ACC112 (cell line): ENCODE results near the gene XYLB.

Experiments
- H2AFZ ChIP-seq: fragments of 200-600 bp; sonication (generic); one replicate; pipeline ENCODE4 v1.6.0; 2017; ENCODE audit warnings: antibody characterized with exemption, low read length; ENCODE audit not compliant: unreplicated experiment
- H3K27ac ChIP-seq: fragments of 200-600 bp; sonication (generic); 2 replicates; pipeline ENCODE4 v1.5.1; 2014; ENCODE audit warnings: low read depth, mild to moderate bottlenecking, antibody characterized with exemption, low read length, moderate library complexity
- H3K27me3 ChIP-seq: fragments of 200-600 bp; sonication (generic); 2 replicates; pipeline ENCODE4 v1.6.1; 2014; ENCODE audit warnings: mild to moderate bottlenecking, antibody characterized with exemption, low read length, moderate library complexity, mixed read lengths; ENCODE audit not compliant: insufficient read depth
- H3K36me3 ChIP-seq: fragments of 200-600 bp; sonication (generic); 2 replicates; pipeline ENCODE4 v1.6.1; 2016; ENCODE audit warnings: mild to moderate bottlenecking, antibody characterized with exemption, low read length, moderate library complexity, mixed read lengths; ENCODE audit not compliant: insufficient read depth
- H3K4me1 ChIP-seq: fragments of 200-600 bp; sonication (generic); one replicate; pipeline ENCODE4 v1.6.1; 2016; ENCODE audit warnings: low read length, mixed read lengths; ENCODE audit not compliant: insufficient read depth, unreplicated experiment, control insufficient read depth
- H3K4me3 ChIP-seq: fragments of 200-600 bp; sonication (generic); 2 replicates; pipeline ENCODE4 v1.5.1; 2014; ENCODE audit warnings: mild to moderate bottlenecking, low read depth, low read length
- H3K79me2 ChIP-seq: fragments of 200-600 bp; sonication (generic); one replicate; pipeline ENCODE4 v1.6.0; 2016; ENCODE audit warnings: low read length; ENCODE audit not compliant: control insufficient read depth, unreplicated experiment, insufficient read depth

XYLB gene

GRCh38 chr3:38365469-38366062 is 19.0 kb downstream of the XYLB start:
- H3K79me2 ChIP-seq: no peaks in the 10 kb centered on the region
- H3K36me3 ChIP-seq: peaks cover 9% of the 10 kb centered on the region; the same call in 1 of the 2 replicates
- H3K27me3 ChIP-seq: no peaks in the 10 kb centered on the region
- H3K27ac ChIP-seq: no peak overlapping the region
- H3K4me1 ChIP-seq: no peaks in the 10 kb centered on the region
- H3K4me3 ChIP-seq: no peak overlapping the region
- no peak overlapping the region for H2AFZ ChIP-seq

GRCh38 chr3:38366082-38366481 is 19.5 kb downstream of the XYLB start:
- peaks cover 7% of the 10 kb centered on the region; the same call in 1 of the 2 replicates for H3K36me3 ChIP-seq
- H3K4me1 ChIP-seq: no peaks in the 10 kb centered on the region
- H3K79me2 ChIP-seq: no peaks in the 10 kb centered on the region

GRCh38 chr3:38367779-38368178 is 21.2 kb downstream of the XYLB start:
- H2AFZ ChIP-seq: no peak overlapping the region
- no peaks in the 10 kb centered on the region for H3K4me1 ChIP-seq
- no peak overlapping the region for H3K27ac ChIP-seq
- no peak overlapping the region for H3K4me3 ChIP-seq
- H3K36me3 ChIP-seq: peaks cover 3% of the 10 kb centered on the region; the same call in 1 of the 2 replicates
- H3K79me2 ChIP-seq: no peaks in the 10 kb centered on the region
- H3K27me3 ChIP-seq: no peaks in the 10 kb centered on the region

More at GRCh38 chr3:38366082-38366481, 19.5 kb downstream of the XYLB start:
- no peak overlapping the region for H3K27ac ChIP-seq
- no peak overlapping the region for H2AFZ ChIP-seq
- H3K27me3 ChIP-seq: no peaks in the 10 kb centered on the region
- H3K4me3 ChIP-seq: no peak overlapping the region

GRCh38 chr3:38368238-38368637 is 21.7 kb downstream of the XYLB start:
- H3K36me3 ChIP-seq: peaks cover 3% of the 10 kb centered on the region; the same call in 1 of the 2 replicates
- H2AFZ ChIP-seq: no peak overlapping the region

GRCh38 chr3:38369186-38369585 is 22.6 kb downstream of the XYLB start:
- no peaks in the 10 kb centered on the region for H3K27me3 ChIP-seq
- peaks cover 3% of the 10 kb centered on the region; the same call in 1 of the 2 replicates for H3K36me3 ChIP-seq
- H2AFZ ChIP-seq: no peak overlapping the region
- H3K4me1 ChIP-seq: no peaks in the 10 kb centered on the region
- no peaks in the 10 kb centered on the region for H3K79me2 ChIP-seq
- no peak overlapping the region for H3K4me3 ChIP-seq
- H3K27ac ChIP-seq: no peak overlapping the region

More at GRCh38 chr3:38368238-38368637, 21.7 kb downstream of the XYLB start:
- no peak overlapping the region for H3K27ac ChIP-seq
- H3K27me3 ChIP-seq: no peaks in the 10 kb centered on the region
- H3K4me3 ChIP-seq: no peak overlapping the region
- no peaks in the 10 kb centered on the region for H3K4me1 ChIP-seq
- no peaks in the 10 kb centered on the region for H3K79me2 ChIP-seq

- Histone ChIP-seq H3K36me3 (peaks cover 3% of the 10 kb centered on the region; the same call in 1 of the 2 replicates), H2AFZ (no peak overlapping the region), H3K79me2 (no peaks in the 10 kb centered on the region), H3K4me1 (no peaks in the 10 kb centered on the region), H3K27ac (no peak overlapping the region), H3K27me3 (no peaks in the 10 kb centered on the region), H3K4me3 (no peak overlapping the region)
These were observed 23.6 kb downstream of the XYLB start for GRCh38 chr3:38370149-38370548.

- Histone ChIP-seq H3K27me3 (no peaks in the 10 kb centered on the region), H3K27ac (no peak overlapping the region), H3K4me3 (no peak overlapping the region), H3K4me1 (no peaks in the 10 kb centered on the region), H3K36me3 (peaks cover 3% of the 10 kb centered on the region; the same call in 1 of the 2 replicates), H2AFZ (no peak overlapping the region), H3K79me2 (no peaks in the 10 kb centered on the region)
These were observed 24.3 kb downstream of the XYLB start for GRCh38 chr3:38370861-38371260.

GRCh38 chr3:38371541-38372213 is 25.1 kb downstream of the XYLB start:
- no peaks in the 10 kb centered on the region for H3K27me3 ChIP-seq
- H3K4me1 ChIP-seq: no peaks in the 10 kb centered on the region
- H3K27ac ChIP-seq: no peak overlapping the region
- no peak overlapping the region for H3K4me3 ChIP-seq
- no peak overlapping the region for H2AFZ ChIP-seq
- H3K79me2 ChIP-seq: no peaks in the 10 kb centered on the region
- peaks cover 4% of the 10 kb centered on the region; the same call in 1 of the 2 replicates for H3K36me3 ChIP-seq

GRCh38 chr3:38372214-38372601 is 25.6 kb downstream of the XYLB start:
- no peaks in the 10 kb centered on the region for H3K4me1 ChIP-seq
- no peaks in the 10 kb centered on the region for H3K79me2 ChIP-seq
- peaks cover 9% of the 10 kb centered on the region; the same call in 1 of the 2 replicates for H3K36me3 ChIP-seq
- H3K27ac ChIP-seq: no peak overlapping the region
- no peaks in the 10 kb centered on the region for H3K27me3 ChIP-seq
- no peak overlapping the region for H3K4me3 ChIP-seq
- H2AFZ ChIP-seq: no peak overlapping the region

- H3K36me3 ChIP-seq: peaks cover 22% of the 10 kb centered on the region; the same call in 1 of the 2 replicates
- no peaks in the 10 kb centered on the region for H3K79me2 ChIP-seq
- H3K4me3 ChIP-seq: no peak overlapping the region
These were observed 27.6 kb downstream of the XYLB start for GRCh38 chr3:38374221-38374620.

GRCh38 chr3:38375072-38375471 is 28.5 kb downstream of the XYLB start:
- Histone ChIP-seq H2AFZ (no peak overlapping the region), H3K27me3 (no peaks in the 10 kb centered on the region), H3K27ac (no peak overlapping the region), H3K4me3 (no peak overlapping the region), H3K36me3 (peaks cover 25% of the 10 kb centered on the region; the same call in 1 of the 2 replicates), H3K4me1 (no peaks in the 10 kb centered on the region), H3K79me2 (no peaks in the 10 kb centered on the region)

More at GRCh38 chr3:38374221-38374620, 27.6 kb downstream of the XYLB start:
- Histone ChIP-seq H3K4me1 (no peaks in the 10 kb centered on the region), H3K27me3 (no peaks in the 10 kb centered on the region), H3K27ac (no peak overlapping the region), H2AFZ (no peak overlapping the region)
